DND-41 (cell line): ENCODE measurements around the gene C6orf52.
"Not testable (repeated sequence)": the region's sequence is repeated elsewhere in the genome, so short reads cannot be mapped to it uniquely, and the experiment has no call there.

Experiments
- ATAC-seq: fragments of 200-7000 bp; cut with Tn5 transposase; 3 replicates; pipeline ENCODE4 v1.9.1; 2021; ENCODE audit warnings: low read depth; ENCODE audit not compliant: insufficient read depth
- DNase-seq: peaks from one replicate; pipeline ENCODE4 v3.0.0-alpha.2; 2020
- H2AFZ ChIP-seq: 2 replicates; pipeline ENCODE4 v1.6.0; 2012; ENCODE audit warnings: low read depth, low read length
- H3K27ac ChIP-seq: 2 replicates; pipeline ENCODE4 v1.5.1; 2012; ENCODE audit warnings: low read length, inconsistent platforms
- H3K27me3 ChIP-seq: fragments of 200-600 bp; sonication (generic); 2 replicates; pipeline ENCODE4 v1.6.0; 2012; ENCODE audit warnings: low read length, mild to moderate bottlenecking, inconsistent platforms; ENCODE audit not compliant: insufficient read depth, poor library complexity
- H3K36me3 ChIP-seq: 2 replicates; pipeline ENCODE4 v1.5.1; 2012; ENCODE audit warnings: low read length, inconsistent platforms; ENCODE audit not compliant: insufficient read depth
- H3K4me1 ChIP-seq: 2 replicates; pipeline ENCODE4 v1.5.1; 2012; ENCODE audit warnings: mild to moderate bottlenecking, low read length; ENCODE audit not compliant: insufficient read depth
- H3K4me2 ChIP-seq: 2 replicates; pipeline ENCODE4 v1.6.0; 2012; ENCODE audit warnings: mild to moderate bottlenecking, moderate library complexity, low read length, inconsistent platforms; ENCODE audit not compliant: insufficient read depth
- H3K4me3 ChIP-seq, 2 experiments: fragments of 200-600 bp in 1 of 2; shearing (Covaris generic) in 1 of 2; 2 replicates each; pipeline ENCODE4 v1.5.1; 2012 to 2016; ENCODE audit warnings: inconsistent platforms in 2 of 2, low read length in 2 of 2, mild to moderate bottlenecking in 2 of 2, low read depth in 1 of 2, moderate library complexity in 1 of 2
- H3K79me2 ChIP-seq: 2 replicates; pipeline ENCODE4 v1.6.0; 2012; ENCODE audit warnings: low read length, inconsistent platforms; ENCODE audit not compliant: insufficient read depth
- H3K9ac ChIP-seq: 2 replicates; pipeline ENCODE4 v1.6.0; 2012; ENCODE audit warnings: low read depth, mild to moderate bottlenecking, inconsistent platforms, low read length, moderate library complexity
- H3K9me3 ChIP-seq: 2 replicates; pipeline ENCODE4 v1.5.1; 2012; ENCODE audit warnings: low read length, moderate library complexity, mild to moderate bottlenecking, inconsistent platforms; ENCODE audit not compliant: insufficient read depth, severe bottlenecking
- H4K20me1 ChIP-seq: 2 replicates; pipeline ENCODE4 v1.6.0; 2012; ENCODE audit warnings: low read length; ENCODE audit not compliant: insufficient read depth
- EZH2 ChIP-seq: IDR thresholded peaks from 3 replicates; pipeline ENCODE4 v1.6.1; 2012; ENCODE audit warnings: borderline replicate concordance, low read depth, mild to moderate bottlenecking, moderate library complexity, low read length, inconsistent platforms; ENCODE audit not compliant: severe bottlenecking
- TF ChIP-seq, protein P1 (sequence below): IDR thresholded peaks from 2 replicates; pipeline ENCODE4 v1.5.1; 2012; ENCODE audit warnings: borderline replicate concordance, low read length, moderate library complexity, mild to moderate bottlenecking; ENCODE audit not compliant: poor library complexity, severe bottlenecking; ENCODE audit errors: extremely low read depth

C6orf52 gene

GRCh38 chr6:10676403-10676802 lies 18.0 kb downstream of the C6orf52 start:
- no peak overlapping the region for H3K4me2 ChIP-seq
- H3K4me3 ChIP-seq, result no peak overlapping the region
- ATAC-seq (no peak), DNase-seq (no peak)
- no peak overlapping the region for H3K27ac ChIP-seq
- no peaks in the 10 kb centered on the region for H3K36me3 ChIP-seq
- no peak overlapping the region for H3K9ac ChIP-seq
- no peaks in the 10 kb centered on the region for H3K9me3 ChIP-seq
- no peaks in the 10 kb centered on the region for H3K79me2 ChIP-seq
- no peaks in the 10 kb centered on the region for H3K27me3 ChIP-seq
- H3K4me1 ChIP-seq, result no peaks in the 10 kb centered on the region
- no peak for TF ChIP-seq EZH2
- TF ChIP-seq, protein P1, sequence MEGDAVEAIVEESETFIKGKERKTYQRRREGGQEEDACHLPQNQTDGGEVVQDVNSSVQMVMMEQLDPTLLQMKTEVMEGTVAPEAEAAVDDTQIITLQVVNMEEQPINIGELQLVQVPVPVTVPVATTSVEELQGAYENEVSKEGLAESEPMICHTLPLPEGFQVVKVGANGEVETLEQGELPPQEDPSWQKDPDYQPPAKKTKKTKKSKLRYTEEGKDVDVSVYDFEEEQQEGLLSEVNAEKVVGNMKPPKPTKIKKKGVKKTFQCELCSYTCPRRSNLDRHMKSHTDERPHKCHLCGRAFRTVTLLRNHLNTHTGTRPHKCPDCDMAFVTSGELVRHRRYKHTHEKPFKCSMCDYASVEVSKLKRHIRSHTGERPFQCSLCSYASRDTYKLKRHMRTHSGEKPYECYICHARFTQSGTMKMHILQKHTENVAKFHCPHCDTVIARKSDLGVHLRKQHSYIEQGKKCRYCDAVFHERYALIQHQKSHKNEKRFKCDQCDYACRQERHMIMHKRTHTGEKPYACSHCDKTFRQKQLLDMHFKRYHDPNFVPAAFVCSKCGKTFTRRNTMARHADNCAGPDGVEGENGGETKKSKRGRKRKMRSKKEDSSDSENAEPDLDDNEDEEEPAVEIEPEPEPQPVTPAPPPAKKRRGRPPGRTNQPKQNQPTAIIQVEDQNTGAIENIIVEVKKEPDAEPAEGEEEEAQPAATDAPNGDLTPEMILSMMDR, result no peak
- H4K20me1 ChIP-seq, result no peaks in the 10 kb centered on the region
- no peak overlapping the region for H2AFZ ChIP-seq

- H3K27ac ChIP-seq, result no peak overlapping the region
- no peaks in the 10 kb centered on the region for H3K9me3 ChIP-seq
- TF ChIP-seq EZH2, result no peak
- TF ChIP-seq, protein P1, result no peak
- no peak for ATAC-seq
- H3K4me3 ChIP-seq, result no peak overlapping the region
- H3K79me2 ChIP-seq, result no peaks in the 10 kb centered on the region
- no peak overlapping the region for H3K9ac ChIP-seq
- no peak overlapping the region for H2AFZ ChIP-seq
- no peaks in the 10 kb centered on the region for H3K4me1 ChIP-seq
- no peaks in the 10 kb centered on the region for H4K20me1 ChIP-seq
- H3K4me2 ChIP-seq, result no peak overlapping the region
- H3K36me3 ChIP-seq, result no peaks in the 10 kb centered on the region
- no peaks in the 10 kb centered on the region for H3K27me3 ChIP-seq
- DNase-seq, result no peak
Observed at GRCh38 chr6:10668126-10668917, 26.1 kb downstream of the C6orf52 start.

DNA sequence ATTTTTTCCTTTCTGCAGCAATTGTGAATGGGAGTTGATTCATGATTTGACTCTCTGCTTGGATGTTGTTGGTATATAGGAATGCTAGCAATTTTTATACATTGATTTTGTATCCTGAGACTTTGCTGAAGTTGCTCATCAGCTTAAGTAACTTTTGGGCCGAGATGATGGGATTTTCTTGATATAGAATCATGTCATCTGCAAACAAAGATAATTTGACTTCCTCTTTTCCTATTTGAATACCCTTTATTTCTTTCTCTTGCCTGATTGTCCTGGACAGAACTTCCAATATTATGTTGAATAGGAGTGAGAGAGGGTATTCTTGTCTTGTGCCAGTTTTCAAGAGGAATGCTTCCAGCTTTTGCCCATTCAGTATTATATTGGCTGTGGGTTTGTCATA lies 28.8 kb downstream of the C6orf52 start:
- H3K27ac ChIP-seq, result not testable (repeated sequence)

DNA sequence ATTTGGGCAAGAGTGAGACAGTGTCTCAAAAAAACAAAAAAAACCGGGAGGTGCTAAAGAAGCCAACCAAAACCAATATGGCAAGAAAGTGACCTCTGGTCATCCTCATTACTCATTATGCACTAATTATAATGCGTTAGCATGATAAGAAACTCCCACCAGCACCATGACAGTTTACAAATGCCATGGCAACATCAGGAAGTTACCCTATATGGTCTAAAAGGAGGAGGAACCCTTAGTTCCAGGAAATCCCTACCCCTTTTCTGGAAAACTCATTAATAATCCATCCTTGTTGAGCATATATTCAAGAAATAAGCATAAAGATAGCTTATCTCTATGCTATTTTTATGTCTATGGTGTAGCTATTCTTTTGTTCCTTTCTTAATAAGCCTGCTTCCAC lies 31.7 kb downstream of the C6orf52 start:
- no peak overlapping the region for H3K27ac ChIP-seq
- H3K79me2 ChIP-seq, result no peaks in the 10 kb centered on the region
- H3K9me3 ChIP-seq, result no peaks in the 10 kb centered on the region
- no peaks in the 10 kb centered on the region for H3K4me1 ChIP-seq
- H3K4me2 ChIP-seq, result no peak overlapping the region
- no peak overlapping the region for H3K9ac ChIP-seq
- H3K4me3 ChIP-seq, result no peak overlapping the region
- no peak for TF ChIP-seq EZH2
- TF ChIP-seq, protein P1, result no peak
- H2AFZ ChIP-seq, result no peak overlapping the region
- DNase-seq, result no peak
- H4K20me1 ChIP-seq, result no peaks in the 10 kb centered on the region
- no peaks in the 10 kb centered on the region for H3K27me3 ChIP-seq
- no peak for ATAC-seq
- H3K36me3 ChIP-seq, result no peaks in the 10 kb centered on the region

More for the DNA sequence above, 28.8 kb downstream of the C6orf52 start:
- H2AFZ ChIP-seq, H3K36me3 ChIP-seq, H3K4me1 ChIP-seq, H3K4me2 ChIP-seq, H3K9ac ChIP-seq, H3K9me3 ChIP-seq, DNase-seq, H3K27me3 ChIP-seq, ATAC-seq, H3K4me3 ChIP-seq, H4K20me1 ChIP-seq, H3K79me2 ChIP-seq: not testable (repeated sequence)
